BJ (cell line): ENCODE results near the gene PTMA. TPM values are rescaled to one million over a fixed set of nuclear protein-coding genes. Genes with fewer than 3 reads are reported as not detected.

Source experiments
- CTCF ChIA-PET: fragments of 350-600 bp; formaldehyde crosslinking; extraction: SDS; loops from one replicate; lab custom pipeline; 2021; ENCODE audit warnings: antibody characterized with exemption, inconsistent platforms; lab: Yijun Ruan, JAX
- POLR2A ChIA-PET: fragments of 300-600 bp; sonication (Branson Sonifier 250); formaldehyde crosslinking; extraction: SDS; loops from one replicate; lab custom pipeline; 2021; ENCODE audit warnings: antibody characterized with exemption; lab: Charles Lee
- DNase-seq: peaks from one replicate; pipeline ENCODE4 v3.0.0-alpha.2; 2011; ENCODE audit warnings: low read depth
- H3K27me3 ChIP-seq: 2 replicates; pipeline ENCODE4 v1.6.0; 2011; ENCODE audit warnings: low read length; ENCODE audit not compliant: control insufficient read depth, insufficient read depth
- H3K36me3 ChIP-seq: 2 replicates; pipeline ENCODE4 v1.5.1; 2011; ENCODE audit warnings: low read length; ENCODE audit not compliant: control insufficient read depth, insufficient read depth
- H3K4me3 ChIP-seq: 2 replicates; pipeline ENCODE4 v1.5.1; 2011; ENCODE audit warnings: low read depth, mild to moderate bottlenecking, control low read depth, low read length
- polyA plus RNA-seq: library from polyadenylated mRNA; depleted of rRNA; stranded (reverse); fragments of >200 nt; gene quantifications from 2 replicates; pipeline ENCODE4 v1.2.3, GENCODE V29; 2011
- TF ChIP-seq, protein P1 (sequence below): IDR thresholded peaks from 2 replicates; pipeline ENCODE4 v1.5.1; 2011; ENCODE audit warnings: low read depth, mild to moderate bottlenecking, control low read depth, inconsistent platforms, low read length, moderate library complexity; ENCODE audit not compliant: insufficient read depth

The PTMA gene
- polyA plus RNA-seq, 1 experiment, result 363 TPM

DNA sequence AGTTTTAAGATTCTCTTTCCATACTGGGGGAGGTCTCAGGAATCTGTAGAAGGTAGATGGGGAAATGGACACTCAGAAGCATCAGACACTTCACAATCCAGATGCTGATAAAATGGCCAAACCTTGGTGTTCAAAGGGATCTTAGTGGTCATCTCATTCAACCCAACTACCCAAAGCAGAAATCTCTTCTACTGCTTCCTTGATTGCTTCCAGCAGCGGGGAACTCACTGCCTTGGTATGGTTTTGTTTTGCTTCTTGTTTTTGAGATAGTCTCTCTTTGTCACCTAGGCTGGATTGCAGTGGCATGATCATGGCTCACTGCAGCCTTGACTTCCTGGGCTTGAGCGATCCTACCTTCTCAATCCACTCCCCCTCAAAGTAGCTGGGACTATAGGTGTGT, 39.3 kb upstream of the PTMA start:
- Histone ChIP-seq H3K4me3 (no peak overlapping the region), H3K27me3 (no peaks in the 10 kb centered on the region), H3K36me3 (no peaks in the 10 kb centered on the region)
- CTCF ChIA-PET, result interaction anchor here (1.5 to 13.7 kb wide), 3 partner anchors 41 to 57 kb away, joined by 3 to 409 read pairs (median 32); no protein-coding TSS in a partner anchor
- POLR2A ChIA-PET, result no interaction called here
- DNase-seq, result no peak
- TF ChIP-seq, protein P1, sequence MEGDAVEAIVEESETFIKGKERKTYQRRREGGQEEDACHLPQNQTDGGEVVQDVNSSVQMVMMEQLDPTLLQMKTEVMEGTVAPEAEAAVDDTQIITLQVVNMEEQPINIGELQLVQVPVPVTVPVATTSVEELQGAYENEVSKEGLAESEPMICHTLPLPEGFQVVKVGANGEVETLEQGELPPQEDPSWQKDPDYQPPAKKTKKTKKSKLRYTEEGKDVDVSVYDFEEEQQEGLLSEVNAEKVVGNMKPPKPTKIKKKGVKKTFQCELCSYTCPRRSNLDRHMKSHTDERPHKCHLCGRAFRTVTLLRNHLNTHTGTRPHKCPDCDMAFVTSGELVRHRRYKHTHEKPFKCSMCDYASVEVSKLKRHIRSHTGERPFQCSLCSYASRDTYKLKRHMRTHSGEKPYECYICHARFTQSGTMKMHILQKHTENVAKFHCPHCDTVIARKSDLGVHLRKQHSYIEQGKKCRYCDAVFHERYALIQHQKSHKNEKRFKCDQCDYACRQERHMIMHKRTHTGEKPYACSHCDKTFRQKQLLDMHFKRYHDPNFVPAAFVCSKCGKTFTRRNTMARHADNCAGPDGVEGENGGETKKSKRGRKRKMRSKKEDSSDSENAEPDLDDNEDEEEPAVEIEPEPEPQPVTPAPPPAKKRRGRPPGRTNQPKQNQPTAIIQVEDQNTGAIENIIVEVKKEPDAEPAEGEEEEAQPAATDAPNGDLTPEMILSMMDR, result no peak

DNA sequence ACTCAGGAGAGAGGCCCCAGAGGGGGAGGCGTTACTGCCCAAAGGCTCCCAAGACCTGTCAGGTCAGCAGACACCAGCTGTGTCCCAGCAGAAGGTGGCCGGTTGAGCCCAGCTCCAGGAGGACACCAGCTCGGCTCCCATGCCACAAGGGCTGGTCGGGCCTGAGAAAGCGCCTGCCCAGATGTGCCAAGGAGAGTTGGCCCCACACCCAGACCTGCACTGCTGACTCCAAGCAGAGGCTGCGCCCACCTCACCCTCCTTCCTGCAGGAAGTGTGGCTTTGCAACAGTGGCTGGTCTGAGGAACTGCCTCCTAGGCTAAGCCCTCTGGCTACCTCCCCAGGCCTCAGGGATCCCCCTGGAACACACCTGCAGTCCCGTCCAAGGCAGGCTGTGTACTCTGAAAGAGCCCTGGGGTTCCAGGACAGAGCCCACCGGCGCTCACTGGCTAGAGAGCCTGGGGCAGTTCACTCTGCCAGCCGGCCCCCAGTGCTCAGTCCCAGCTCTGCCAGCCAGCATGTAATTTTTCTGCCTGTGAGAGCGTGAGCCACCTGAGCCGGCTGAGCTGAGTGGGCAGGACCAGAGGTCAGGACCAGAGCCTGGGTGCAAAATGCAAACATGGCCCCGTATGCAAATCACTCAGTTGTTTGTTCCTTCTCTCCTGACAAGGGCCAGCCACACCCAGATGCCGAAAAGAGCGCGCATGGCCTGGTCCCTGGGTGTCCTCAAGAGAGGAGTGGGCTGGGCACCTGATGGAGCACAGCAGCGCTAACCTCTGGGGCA, 36.9 kb upstream of the PTMA start:
- H3K27me3 ChIP-seq, result no peaks in the 10 kb centered on the region
- ChIA-PET POLR2A (no interaction called here), CTCF (interaction anchor here (1.2 to 25.3 kb wide), 6 partner anchors 22 to 70 kb away, joined by 4 to 719 read pairs (median 104); partner anchors contain the start of gene PTMA)
- DNase-seq, result no peak
- H3K4me3 ChIP-seq, result no peak overlapping the region
- H3K36me3 ChIP-seq, result no peaks in the 10 kb centered on the region
- TF ChIP-seq, protein P1, result no peak

DNA sequence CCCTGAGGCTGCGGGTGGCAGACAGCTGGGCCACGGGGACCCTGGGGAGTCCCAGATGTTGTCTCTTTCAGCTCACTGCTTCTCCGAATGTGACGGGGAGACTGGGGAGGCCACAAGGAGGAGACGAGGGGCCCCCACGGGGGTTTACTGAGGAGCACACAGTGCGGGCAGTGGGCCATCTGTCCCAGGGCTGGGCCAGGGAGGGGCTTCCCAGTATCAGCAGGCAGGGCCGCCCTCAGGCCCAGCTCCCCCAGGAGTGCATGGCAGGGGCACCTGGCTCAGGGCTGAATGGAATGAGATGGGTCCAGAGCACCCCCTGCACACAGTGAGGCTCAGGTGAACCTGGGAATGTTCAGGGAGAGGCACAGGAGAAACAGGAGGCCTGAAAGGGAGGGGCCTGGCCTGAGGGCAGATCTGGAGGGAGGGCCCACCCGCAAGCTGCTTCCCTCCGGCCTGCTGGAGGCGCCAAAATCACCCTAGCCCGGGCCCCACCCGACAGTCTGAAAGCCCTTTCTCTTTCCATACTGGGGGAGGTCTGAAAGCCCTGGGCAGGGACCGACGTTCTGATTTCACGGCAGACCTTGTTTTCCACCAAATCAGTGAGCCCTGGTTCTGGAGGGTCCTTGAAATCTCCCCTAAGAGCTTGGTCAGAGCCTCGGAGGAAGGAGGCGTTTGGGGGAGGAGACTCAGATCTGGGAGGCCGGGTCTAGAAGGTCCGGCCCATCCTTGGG, 35.5 kb upstream of the PTMA start:
- TF ChIP-seq, protein P1, result peak; percentile 51
- CTCF ChIA-PET, result interaction anchor here (0.6 to 25.3 kb wide), 18 partner anchors 9 to 155 kb away, joined by 3 to 719 read pairs (median 5); partner anchors contain the start of genes COPS7B and PTMA
- no peak for DNase-seq
- H3K4me3 ChIP-seq, result no peak overlapping the region
- no peaks in the 10 kb centered on the region for H3K27me3 ChIP-seq
- POLR2A ChIA-PET, result interaction anchor here (1.0 to 1.3 kb wide), 2 partner anchors 37 to 60 kb away, joined by 3 to 4 read pairs; no protein-coding TSS in a partner anchor
- no peaks in the 10 kb centered on the region for H3K36me3 ChIP-seq

DNA sequence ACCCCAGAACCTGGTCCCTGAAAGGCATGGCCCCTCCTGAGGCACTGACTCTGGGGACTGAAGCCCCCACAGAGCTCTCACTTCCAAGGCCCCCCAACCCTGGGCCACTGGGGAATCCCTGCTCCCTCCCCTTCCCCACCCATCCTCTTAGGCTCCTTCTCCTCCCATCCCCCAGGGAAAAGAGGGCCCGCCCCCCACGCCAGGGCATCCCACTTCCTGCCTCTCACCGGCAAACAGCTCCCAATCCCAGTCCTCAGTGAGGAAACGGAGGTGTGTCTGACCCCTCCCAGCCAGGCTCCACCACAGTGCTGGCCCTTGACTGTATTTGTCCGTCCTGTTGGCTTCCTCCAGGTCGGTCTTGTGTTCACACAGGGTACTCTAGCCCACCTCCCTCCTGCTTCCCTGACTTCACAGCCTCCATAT, 35.0 kb upstream of the PTMA start:
- ChIA-PET CTCF (interaction anchor here (0.9 to 25.3 kb wide), 17 partner anchors 9 to 113 kb away, joined by 3 to 719 read pairs (median 5); partner anchors contain the start of genes COPS7B and PTMA), POLR2A (interaction anchor here (1.0 to 1.3 kb wide), 2 partner anchors 37 to 60 kb away, joined by 3 to 4 read pairs; no protein-coding TSS in a partner anchor)
- H3K4me3 ChIP-seq, result no peak overlapping the region
- no peak for DNase-seq
- TF ChIP-seq, protein P1, result no peak
- no peaks in the 10 kb centered on the region for H3K27me3 ChIP-seq
- no peaks in the 10 kb centered on the region for H3K36me3 ChIP-seq
